ENCODE measurements around the gene TAS2R40.
A peak's percentile ranks its signal among the peaks of the same experiment; 100 is the strongest.
"Not testable (repeated sequence)": the region's sequence is repeated elsewhere in the genome, so short reads cannot be mapped to it uniquely, and the experiment has no call there.

TAS2R40 gene

DNA sequence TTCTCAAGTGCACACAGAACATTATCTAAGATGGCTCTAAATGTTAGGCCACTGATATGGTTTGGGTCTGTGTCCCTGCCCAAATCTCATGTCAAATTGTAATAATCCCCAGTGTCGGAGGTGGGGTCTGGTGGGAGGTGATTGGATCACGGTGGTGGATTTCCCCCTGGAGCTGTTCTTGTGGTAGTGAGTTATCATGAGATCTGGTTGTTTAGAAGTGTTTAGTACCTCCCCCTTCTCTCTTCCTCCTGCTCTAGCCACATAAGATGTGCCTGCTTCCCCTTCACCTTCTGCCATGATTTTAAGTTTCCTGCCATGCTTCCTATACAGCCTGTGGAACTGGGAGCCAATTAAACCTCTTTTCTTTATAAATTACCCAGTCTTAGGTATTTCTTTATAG lies 30.2 kb downstream of the TAS2R40 start:
- no peak for DNase-seq

DNA sequence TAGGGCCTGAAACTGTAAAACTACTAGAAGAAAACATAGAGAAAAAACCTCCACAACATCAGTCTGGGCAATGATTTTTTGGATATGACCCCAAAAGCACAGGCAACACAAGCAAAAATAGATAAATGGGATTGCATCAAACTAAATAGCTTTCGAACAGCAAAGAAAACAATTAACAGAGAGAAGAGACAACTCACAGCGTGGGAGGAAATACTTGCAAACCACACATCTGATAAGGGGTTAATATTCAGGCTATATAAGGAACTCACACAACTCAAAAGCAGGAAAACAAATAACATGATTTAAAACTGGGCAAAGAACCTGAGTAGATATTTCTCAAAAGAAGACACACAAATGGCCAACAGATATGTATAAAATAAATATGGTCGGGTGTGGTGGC lies 33.7 kb downstream of the TAS2R40 start:
- no peak for DNase-seq

DNA sequence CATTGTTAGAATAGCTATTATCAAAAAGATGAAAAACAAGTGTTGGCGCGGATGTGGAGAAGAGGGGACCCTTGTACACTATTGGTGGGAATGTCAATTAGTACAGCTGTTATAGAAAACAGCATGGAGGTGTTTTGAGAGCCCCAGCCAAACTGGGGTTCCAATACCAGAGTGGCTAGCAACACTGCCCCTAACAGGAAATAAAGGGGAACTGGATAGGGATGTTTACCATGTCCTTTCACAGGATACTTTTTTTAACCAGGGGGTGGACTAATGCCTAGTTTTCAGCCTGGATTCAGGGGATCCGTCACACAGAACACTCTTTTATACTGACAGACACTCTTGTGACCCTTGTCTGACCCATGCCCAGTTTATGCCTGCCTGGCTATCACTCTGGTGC lies 34.5 kb downstream of the TAS2R40 start:
- no peak for DNase-seq

DNA sequence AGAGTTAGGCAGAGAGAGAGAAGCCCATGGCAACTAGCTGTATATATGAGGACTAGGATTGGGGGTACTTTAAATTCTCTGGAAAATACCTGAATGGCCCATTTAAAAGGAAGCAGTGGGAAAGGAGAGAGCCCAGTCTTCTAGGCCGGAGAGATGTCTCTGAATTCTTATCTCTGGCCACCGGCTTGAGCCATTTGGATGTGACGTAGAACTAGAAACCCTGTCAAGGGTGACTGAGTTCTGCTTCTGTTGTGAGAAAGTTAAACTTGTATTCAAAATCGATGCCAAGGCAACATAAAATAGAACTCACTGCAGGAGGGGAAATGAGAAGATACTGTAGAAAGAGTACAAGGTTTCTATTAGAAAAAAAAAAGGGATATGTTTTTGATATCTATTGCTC lies 35.1 kb downstream of the TAS2R40 start:
- DNase-seq: no peak

DNA sequence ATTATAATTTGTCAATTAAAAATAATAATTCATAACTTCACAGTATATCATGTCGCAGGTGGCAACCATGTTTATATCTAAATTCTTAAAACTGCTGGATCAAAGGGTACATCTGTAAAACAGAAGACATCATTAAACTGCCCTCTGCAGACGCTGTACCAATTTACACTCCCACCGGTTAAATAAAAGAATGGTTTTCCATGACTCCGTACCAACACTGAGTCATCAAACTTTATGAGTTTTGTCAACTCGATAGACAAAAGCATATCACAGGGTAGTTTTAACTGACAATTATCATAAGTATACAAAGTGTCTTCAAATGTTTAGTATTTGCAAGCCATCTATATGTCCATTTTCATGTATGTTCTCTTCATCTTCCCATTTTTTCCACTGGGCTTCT lies 35.7 kb downstream of the TAS2R40 start:
- no peak for DNase-seq

DNA sequence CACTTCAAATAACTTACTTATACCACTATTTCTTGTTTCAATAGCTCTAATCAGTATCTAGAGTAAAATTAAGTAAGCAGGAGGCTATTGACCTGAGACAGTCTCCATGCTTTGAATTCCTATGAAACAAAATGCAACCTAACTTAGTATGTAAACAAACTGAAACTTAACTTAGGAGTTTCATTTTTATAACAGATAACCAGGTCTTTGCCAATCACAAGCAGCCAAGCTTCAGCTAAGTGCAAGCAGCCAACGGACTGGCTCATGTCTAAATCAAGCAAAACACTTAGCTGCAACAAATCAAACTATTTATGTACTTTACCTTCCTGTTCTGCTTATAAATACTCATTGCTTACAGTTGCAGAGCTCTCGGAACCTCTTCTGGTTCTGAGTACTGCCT lies 37.0 kb downstream of the TAS2R40 start:
- DNase-seq: no peak

DNA sequence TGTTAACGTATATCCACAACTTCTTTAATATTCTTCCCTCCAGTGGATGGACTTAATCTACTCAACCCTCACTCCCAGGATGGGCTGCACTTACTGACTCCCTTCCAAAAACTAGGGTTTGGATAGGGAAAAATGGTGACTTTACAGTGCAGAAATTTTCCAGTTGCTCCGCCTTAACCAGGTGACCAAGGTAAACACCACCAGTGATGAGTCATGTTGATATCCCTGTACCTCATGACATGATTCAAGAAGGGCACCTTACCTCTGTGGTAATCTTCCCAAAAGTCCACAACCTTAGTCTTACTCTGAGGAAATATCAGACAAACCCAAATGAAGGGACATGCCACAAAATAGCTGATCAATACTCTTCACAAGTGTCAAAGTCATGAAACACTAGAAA lies 37.9 kb downstream of the TAS2R40 start:
- no peak for DNase-seq

DNA sequence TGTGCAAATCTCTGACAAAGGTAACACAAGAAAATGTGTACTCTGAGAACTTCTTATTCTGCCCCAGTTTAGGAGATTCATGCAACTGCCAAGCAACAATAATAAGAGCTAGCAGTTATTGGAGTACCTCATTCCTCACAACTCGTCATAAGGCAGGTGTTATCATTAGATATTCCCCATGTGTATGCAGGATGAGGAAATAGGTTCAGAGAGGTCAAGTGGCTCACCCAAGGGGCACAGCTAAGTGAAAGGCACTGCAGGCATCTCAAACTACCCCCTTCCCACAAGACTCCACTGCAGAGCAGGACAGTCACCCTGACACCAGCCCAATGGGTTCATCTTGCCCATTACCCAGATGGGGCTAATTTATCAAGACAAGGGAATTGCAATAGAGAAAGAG lies 40.1 kb downstream of the TAS2R40 start:
- DNase-seq: no peak

DNA sequence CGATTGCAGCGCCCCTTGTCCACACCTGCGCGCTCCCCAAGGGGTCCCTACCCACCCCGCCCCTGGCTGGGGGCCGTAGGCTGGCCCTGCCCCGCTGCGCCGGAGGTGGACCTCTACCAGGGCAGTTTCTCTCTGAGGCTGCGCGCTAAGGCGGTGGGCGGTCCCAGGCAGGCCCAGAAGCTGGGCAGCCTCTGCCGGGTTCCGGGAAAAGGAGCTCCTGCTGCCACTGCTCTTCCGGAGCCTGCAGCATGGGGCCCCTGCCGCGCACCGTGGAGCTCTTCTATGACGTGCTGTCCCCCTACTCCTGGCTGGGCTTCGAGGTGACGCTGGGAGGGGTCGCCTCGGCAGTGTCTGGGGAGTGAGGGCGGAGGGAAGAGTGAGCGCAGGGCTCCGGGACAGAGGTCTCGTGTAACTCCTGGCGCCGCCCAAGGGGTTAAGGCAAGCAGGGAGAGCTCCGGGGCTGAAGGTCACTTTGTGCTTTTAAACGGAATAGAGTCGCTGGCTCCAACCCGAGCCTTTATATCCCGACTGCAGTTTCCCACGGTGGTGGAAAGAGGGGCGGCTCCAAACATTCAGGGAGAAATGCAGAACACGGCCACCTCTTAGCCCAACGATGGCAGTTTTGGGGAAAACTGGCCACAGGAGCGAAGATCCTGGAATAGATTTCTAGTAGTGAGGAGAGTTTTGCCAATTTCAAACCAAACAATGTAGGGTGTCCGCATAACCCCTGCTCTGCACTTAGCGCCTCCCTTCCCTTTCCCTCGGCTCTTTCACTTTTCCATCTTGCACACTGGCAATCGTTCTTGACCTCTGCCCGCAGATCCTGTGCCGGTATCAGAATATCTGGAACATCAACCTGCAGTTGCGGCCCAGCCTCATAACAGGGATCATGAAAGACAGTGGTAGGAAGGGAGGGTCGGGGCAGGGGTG lies 41.7 kb downstream of the TAS2R40 start, which contains the start of gene GSTK1:
Gene GSTK1 (plus strand): TSS at position 176 of the 930 bp plus-strand sequence. CDS start 73 bp downstream, at position 249.
- peak; percentile 68 for DNase-seq

DNA sequence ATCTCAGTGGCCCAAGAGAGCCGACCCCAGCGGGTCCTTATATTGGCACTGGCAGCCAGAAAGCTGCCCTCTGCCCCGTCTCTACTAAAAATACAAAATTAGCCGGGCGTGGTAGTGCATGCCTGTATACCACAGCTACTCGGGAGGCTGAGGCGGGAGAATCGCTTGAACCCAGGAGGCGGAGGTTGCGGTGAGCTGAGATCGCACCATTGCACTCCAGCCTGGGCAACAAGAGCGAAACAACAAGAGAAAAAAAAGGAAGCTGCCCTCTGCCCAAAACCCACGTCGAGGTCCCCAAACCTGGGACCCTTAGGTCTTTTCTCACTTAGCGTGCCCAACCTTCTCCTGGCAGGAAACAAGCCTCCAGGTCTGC lies 42.3 kb downstream of the TAS2R40 start:
- DNase-seq: not testable (repeated sequence)

DNA sequence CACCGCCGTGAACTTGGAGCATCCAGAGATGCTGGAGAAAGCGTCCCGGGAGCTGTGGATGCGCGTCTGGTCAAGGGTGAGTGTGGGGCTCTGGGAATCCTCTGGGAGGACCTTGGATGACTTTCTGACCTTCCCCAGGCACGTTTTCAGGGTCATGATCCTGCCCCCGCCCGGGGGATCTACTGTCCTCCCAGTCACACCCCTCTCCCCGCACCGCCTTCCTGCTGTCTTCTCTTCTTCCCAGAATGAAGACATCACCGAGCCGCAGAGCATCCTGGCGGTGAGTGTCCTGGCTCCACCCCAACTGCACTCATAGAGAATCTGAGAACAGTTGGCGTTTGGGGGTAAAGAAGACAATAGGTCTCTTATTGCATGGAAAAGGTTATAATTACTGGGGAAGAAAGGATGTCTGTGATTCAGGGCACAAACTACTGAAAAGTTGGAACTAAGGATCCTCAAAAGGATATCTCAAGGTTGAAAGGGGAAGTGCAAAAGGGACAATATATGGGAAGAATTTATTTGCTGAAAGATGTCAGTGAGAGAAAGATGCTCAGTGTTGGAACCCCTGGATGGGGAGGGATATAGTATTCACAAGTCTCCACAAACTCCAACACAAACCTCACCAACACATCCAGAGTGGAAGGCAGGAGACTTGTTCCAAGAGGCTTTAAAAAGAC lies 43.3 kb downstream of the TAS2R40 start:
- no peak for DNase-seq

DNA sequence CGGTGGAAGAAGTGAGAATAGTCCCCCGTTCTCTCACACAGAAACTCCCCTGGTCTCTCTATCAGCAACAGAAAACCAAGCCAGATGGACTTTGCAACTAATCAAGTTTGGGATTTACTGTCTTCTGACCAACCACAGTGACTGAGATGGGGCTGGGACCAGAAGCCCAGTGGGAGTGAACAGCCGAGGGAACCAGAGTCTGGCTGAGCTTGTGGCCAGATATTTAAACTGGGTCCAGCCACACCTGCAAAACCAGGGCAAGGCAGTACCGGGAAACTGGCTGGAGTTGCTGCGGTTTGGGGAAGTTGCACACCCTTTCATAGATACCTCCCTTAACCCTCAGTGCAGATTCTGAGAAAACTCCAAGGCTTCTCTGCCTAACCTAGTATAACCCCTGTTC lies 47.4 kb downstream of the TAS2R40 start:
- DNase-seq: no peak

DNA sequence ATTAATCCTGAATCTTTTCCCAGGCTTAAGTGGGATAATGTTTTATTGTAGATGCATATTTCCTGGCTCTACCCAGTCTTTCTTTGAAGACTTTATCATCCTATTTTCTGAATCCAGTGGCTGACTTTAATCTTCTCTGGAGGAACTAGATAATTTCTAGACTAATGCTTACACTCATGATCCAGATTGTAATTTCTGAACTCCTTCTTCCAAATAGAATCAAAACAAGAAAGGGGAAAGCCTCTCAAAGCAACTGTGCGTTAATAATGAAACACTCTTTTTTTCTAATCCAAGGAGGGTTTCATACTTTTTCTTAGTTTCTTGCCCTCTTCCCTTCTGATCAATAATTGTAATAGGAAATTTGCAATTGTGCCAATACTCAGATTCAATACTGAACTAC lies 49.4 kb downstream of the TAS2R40 start:
- DNase-seq: no peak

Measured in fibroblast of skin of scalp (primary cell).